OCI-LY1 (cell line): ENCODE results near the gene GPR108.

Experiments used
- H2AFZ ChIP-seq: fragments of 200-600 bp; sonication (generic), shearing (Covaris generic); 2 replicates; pipeline ENCODE4 v1.6.0; 2014; ENCODE audit warnings: antibody characterized with exemption, mild to moderate bottlenecking, low read length
- H3F3A ChIP-seq: fragments of 200-600 bp; sonication (generic), shearing (Covaris generic); 2 replicates; pipeline ENCODE4 v1.6.0; 2014; ENCODE audit warnings: mild to moderate bottlenecking, antibody characterized with exemption, low read length, moderate library complexity; ENCODE audit not compliant: insufficient read depth
- H3K27ac ChIP-seq: fragments of 200-600 bp; sonication (generic); 2 replicates; pipeline ENCODE4 v1.5.1; 2014; ENCODE audit warnings: low read length, mixed run types, mild to moderate bottlenecking, low read depth; ENCODE audit not compliant: poor library complexity, severe bottlenecking
- H3K27me3 ChIP-seq: fragments of 200-600 bp; sonication (generic); 2 replicates; pipeline ENCODE4 v1.6.0; 2014; ENCODE audit warnings: antibody characterized with exemption, mild to moderate bottlenecking, low read length, moderate library complexity; ENCODE audit not compliant: insufficient read depth
- H3K36me3 ChIP-seq: fragments of 200-600 bp; sonication (generic); 2 replicates; pipeline ENCODE4 v1.6.1; 2014; ENCODE audit warnings: mild to moderate bottlenecking, antibody characterized with exemption, low read length, moderate library complexity, mixed read lengths; ENCODE audit not compliant: insufficient read depth
- H3K4me1 ChIP-seq: fragments of 200-600 bp; sonication (generic); 2 replicates; pipeline ENCODE4 v1.5.1; 2014; ENCODE audit warnings: mild to moderate bottlenecking, low read length, moderate library complexity; ENCODE audit not compliant: insufficient read depth, severe bottlenecking
- H3K4me2 ChIP-seq: fragments of 200-600 bp; sonication (generic), shearing (Covaris generic); 2 replicates; pipeline ENCODE4 v1.6.1; 2014; ENCODE audit warnings: low read length
- H3K4me3 ChIP-seq: fragments of 200-600 bp; sonication (generic); 2 replicates; pipeline ENCODE4 v1.5.1; 2014; ENCODE audit warnings: low read length, low read depth, mild to moderate bottlenecking, mixed read lengths; ENCODE audit not compliant: poor library complexity, severe bottlenecking
- H3K79me2 ChIP-seq: fragments of 200-600 bp; shearing (Covaris generic); 2 replicates; pipeline ENCODE4 v1.6.1; 2016; ENCODE audit warnings: mixed run types, low read length, mixed read lengths; ENCODE audit not compliant: insufficient read depth
- H3K9ac ChIP-seq: fragments of 200-600 bp; sonication (generic), shearing (Covaris generic); 2 replicates; pipeline ENCODE4 v1.6.1; 2014; ENCODE audit warnings: mild to moderate bottlenecking, low read length, mixed read lengths
- H3K9me2 ChIP-seq: fragments of 200-600 bp; sonication (generic), shearing (Covaris generic); 2 replicates; pipeline ENCODE4 v1.6.1; 2014; ENCODE audit warnings: low read depth, mild to moderate bottlenecking, low read length, mixed read lengths
- H3K9me3 ChIP-seq: fragments of 200-600 bp; shearing (Covaris generic); 2 replicates; pipeline ENCODE4 v1.6.1; 2014; ENCODE audit warnings: low read length, mixed read lengths
- H4K20me1 ChIP-seq: fragments of 200-600 bp; sonication (generic), shearing (Covaris generic); 2 replicates; pipeline ENCODE4 v1.6.0; 2016; ENCODE audit warnings: mild to moderate bottlenecking, low read length; ENCODE audit not compliant: insufficient read depth
- EZH2 ChIP-seq: fragments of 200-600 bp; sonication (generic), shearing (Covaris generic); IDR thresholded peaks from 2 replicates; pipeline ENCODE4 v1.8.0; 2017; ENCODE audit warnings: borderline replicate concordance, mixed run types, mild to moderate bottlenecking, antibody characterized with exemption, low read length, moderate library complexity, mixed read lengths
- TF ChIP-seq, protein P1 (sequence below): fragments of 200-600 bp; sonication (generic), shearing (Covaris generic); IDR thresholded peaks from 2 replicates; pipeline ENCODE4 v1.5.1; 2017; ENCODE audit warnings: mild to moderate bottlenecking, antibody characterized with exemption, low read length, moderate library complexity, mixed read lengths

The GPR108 gene

GRCh38 chr19:6740589-6741343 is 3.4 kb upstream of the GPR108 start:
- Histone ChIP-seq H3K27me3 (no peaks in the 10 kb centered on the region), H2AFZ (no peak overlapping the region), H4K20me1 (no peaks in the 10 kb centered on the region), H3K79me2 (no peaks in the 10 kb centered on the region), H3F3A (peaks cover 7% of the 10 kb centered on the region; the same call in 1 of the 2 replicates), H3K36me3 (peaks cover 32% of the 10 kb centered on the region; the same call in 1 of the 2 replicates), H3K9ac (peak overlapping the region; percentile 81), H3K9me3 (no peaks in the 10 kb centered on the region), H3K4me3 (peak overlapping the region; percentile 89), H3K4me2 (peak overlapping the region; percentile 96), H3K9me2 (no peaks in the 10 kb centered on the region), H3K27ac (peak overlapping the region; percentile 85), H3K4me1 (peaks cover 39% of the 10 kb centered on the region)
- TF ChIP-seq, protein P1, sequence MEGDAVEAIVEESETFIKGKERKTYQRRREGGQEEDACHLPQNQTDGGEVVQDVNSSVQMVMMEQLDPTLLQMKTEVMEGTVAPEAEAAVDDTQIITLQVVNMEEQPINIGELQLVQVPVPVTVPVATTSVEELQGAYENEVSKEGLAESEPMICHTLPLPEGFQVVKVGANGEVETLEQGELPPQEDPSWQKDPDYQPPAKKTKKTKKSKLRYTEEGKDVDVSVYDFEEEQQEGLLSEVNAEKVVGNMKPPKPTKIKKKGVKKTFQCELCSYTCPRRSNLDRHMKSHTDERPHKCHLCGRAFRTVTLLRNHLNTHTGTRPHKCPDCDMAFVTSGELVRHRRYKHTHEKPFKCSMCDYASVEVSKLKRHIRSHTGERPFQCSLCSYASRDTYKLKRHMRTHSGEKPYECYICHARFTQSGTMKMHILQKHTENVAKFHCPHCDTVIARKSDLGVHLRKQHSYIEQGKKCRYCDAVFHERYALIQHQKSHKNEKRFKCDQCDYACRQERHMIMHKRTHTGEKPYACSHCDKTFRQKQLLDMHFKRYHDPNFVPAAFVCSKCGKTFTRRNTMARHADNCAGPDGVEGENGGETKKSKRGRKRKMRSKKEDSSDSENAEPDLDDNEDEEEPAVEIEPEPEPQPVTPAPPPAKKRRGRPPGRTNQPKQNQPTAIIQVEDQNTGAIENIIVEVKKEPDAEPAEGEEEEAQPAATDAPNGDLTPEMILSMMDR = no peak
- no peak for TF ChIP-seq EZH2

- H3K4me2 ChIP-seq = peak overlapping the region; percentile 96
- H2AFZ ChIP-seq = no peak overlapping the region
- no peaks in the 10 kb centered on the region for H3K79me2 ChIP-seq
- peak overlapping the region; percentile 81 for H3K9ac ChIP-seq
- no peaks in the 10 kb centered on the region for H3K9me3 ChIP-seq
- TF ChIP-seq, protein P1 = no peak
- no peak for TF ChIP-seq EZH2
- peaks cover 47% of the 10 kb centered on the region for H3K4me1 ChIP-seq
- H3K4me3 ChIP-seq = peak overlapping the region; percentile 89
- H3K27ac ChIP-seq = peak overlapping the region; percentile 85
- no peaks in the 10 kb centered on the region for H4K20me1 ChIP-seq
- H3K9me2 ChIP-seq = no peaks in the 10 kb centered on the region
- H3K36me3 ChIP-seq = peaks cover 26% of the 10 kb centered on the region; the same call in 1 of the 2 replicates
- H3F3A ChIP-seq = peaks cover 7% of the 10 kb centered on the region; the same call in 1 of the 2 replicates
- no peaks in the 10 kb centered on the region for H3K27me3 ChIP-seq
Measured at GRCh38 chr19:6739883-6740588, 2.7 kb upstream of the GPR108 start.

DNA sequence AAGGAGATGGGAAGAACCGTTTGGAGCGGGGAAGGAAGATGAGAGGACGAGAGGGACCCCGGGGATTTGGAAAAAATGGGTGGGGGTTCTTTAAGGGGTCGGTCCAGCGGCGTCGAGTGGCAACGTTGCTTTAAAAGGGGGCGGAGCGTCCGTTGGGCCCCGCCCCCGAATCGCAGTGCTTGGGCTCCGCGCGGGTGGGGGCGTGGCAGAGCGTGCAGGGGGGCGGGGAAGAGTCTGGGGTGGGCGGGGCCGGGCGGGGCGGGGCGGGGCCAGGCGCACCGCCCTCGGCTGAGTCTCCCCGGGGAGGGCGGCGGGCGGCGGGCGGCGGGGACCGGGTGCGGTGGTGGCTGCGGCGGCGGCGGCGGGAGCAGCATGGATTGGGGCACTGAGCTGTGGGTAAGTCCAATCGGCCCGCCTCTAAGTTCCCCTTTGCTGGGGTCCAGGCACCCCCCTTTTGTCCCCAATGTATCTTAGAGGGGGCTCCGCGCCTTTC is 2.1 kb upstream of the GPR108 start, which contains the start of gene TRIP10:
Gene TRIP10, plus strand, starts transcription at position 291 of the 493 bp plus-strand sequence. Its CDS starts 82 bp downstream, at position 373.
- Histone ChIP-seq H4K20me1 (no peaks in the 10 kb centered on the region), H3K4me1 (peaks cover 48% of the 10 kb centered on the region), H3K9me2 (no peaks in the 10 kb centered on the region), H3K9me3 (no peaks in the 10 kb centered on the region), H2AFZ (peak within 1 kb of the TSS; percentile 92; the same call in 1 of the 2 replicates), H3K9ac (peak within 1 kb of the TSS; percentile 81), H3K27me3 (no peaks in the 10 kb centered on the region), H3K36me3 (peaks cover 20% of the 10 kb centered on the region; the same call in 1 of the 2 replicates), H3F3A (peaks cover 7% of the 10 kb centered on the region; the same call in 1 of the 2 replicates), H3K4me2 (peak within 1 kb of the TSS; percentile 96), H3K79me2 (no peaks in the 10 kb centered on the region), H3K4me3 (peak within 1 kb of the TSS; percentile 89), H3K27ac (peak within 1 kb of the TSS; percentile 89)
- TF ChIP-seq EZH2 = no peak
